Activated CD4-positive, alpha-beta T cell treated with anti-CD3 and anti-CD28 coated beads for 36 hours (primary cell): ENCODE results near the gene KNG1. TPM values are rescaled to one million over a fixed set of nuclear protein-coding genes. Genes with fewer than 3 reads are reported as not detected.

Experiments
- ATAC-seq: fragments of 200-7000 bp; cut with Tn5 transposase; one replicate; pipeline ENCODE4 v1.10.0; 2021; ENCODE audit warnings: mild to moderate bottlenecking, moderate library complexity
- CTCF ChIA-PET: fragments of 350-600 bp; sonication (Branson Sonifier 250); formaldehyde crosslinking; loops from one replicate; lab custom pipeline; 2021; ENCODE audit warnings: antibody characterized with exemption; lab: Charles Lee
- POLR2A ChIA-PET: fragments of 350-600 bp; sonication (Branson Sonifier 250); formaldehyde crosslinking; loops from one replicate; lab custom pipeline; 2021; ENCODE audit warnings: antibody characterized with exemption, inconsistent platforms; lab: Charles Lee
- DNase-seq: peaks from one replicate; pipeline ENCODE4 v3.0.0-alpha.2; 2020
- H3K27ac Mint-ChIP-seq: one replicate; pipeline ENCODE4 v1.8.0; 2021; ENCODE audit warnings: mixed read lengths
- H3K27me3 Mint-ChIP-seq: one replicate; pipeline ENCODE4 v1.8.0; 2021; ENCODE audit warnings: mixed read lengths
- H3K36me3 Mint-ChIP-seq: one replicate; pipeline ENCODE4 v1.8.0; 2021; ENCODE audit warnings: low read depth, mixed read lengths
- H3K4me1 Mint-ChIP-seq: one replicate; pipeline ENCODE4 v1.8.0; 2021; ENCODE audit warnings: mixed read lengths
- H3K4me3 Mint-ChIP-seq: one replicate; pipeline ENCODE4 v1.8.0; 2021; ENCODE audit warnings: mild to moderate bottlenecking, moderate library complexity, mixed read lengths
- H3K9me3 Mint-ChIP-seq: one replicate; pipeline ENCODE4 v1.8.0; 2021; ENCODE audit warnings: low read depth, mixed read lengths
- intact Hi-C, 2 experiments: fragments of 100-400 bp; cut with DNase I in 1 of 2; cut with micrococcal nuclease in 1 of 2; formaldehyde crosslinking; loops; one replicate each; pipeline versions ENCODE4 v1.14.2 to v1.15.1; 2022 to 2024; cut with DNase I, micrococcal nuclease
- total RNA-seq, 2 experiments: library from RNA; stranded (reverse); gene quantifications; one replicate each; pipeline ENCODE4 v1.2.3, GENCODE V29; 2021

The KNG1 gene
- total RNA-seq, 2 experiments from 2014 or later = not detected

DNA sequence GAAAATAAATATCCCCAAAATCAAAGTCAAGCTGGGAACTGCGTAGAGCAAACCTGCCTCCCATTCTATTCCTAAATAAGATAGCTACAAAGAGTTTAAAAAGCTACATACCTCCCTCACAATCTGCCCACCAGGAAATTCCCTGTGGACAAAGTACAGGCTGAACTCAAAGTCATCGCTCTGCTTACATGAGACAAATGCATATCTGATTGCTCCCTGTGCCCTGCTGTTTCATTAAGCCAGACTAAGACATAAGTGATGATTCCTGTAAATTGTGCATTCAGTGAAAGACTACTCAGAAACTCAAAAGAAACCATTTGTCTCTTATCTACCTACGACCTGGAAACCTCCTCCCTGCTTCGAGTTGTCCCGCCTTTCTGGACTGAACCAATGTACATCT, 37.7 kb downstream of the KNG1 start:
- ChIA-PET CTCF (no interaction called here), POLR2A (interaction anchor here (1.0 kb wide), 1 partner anchor 30 kb away, joined by 3 read pairs; no protein-coding TSS in a partner anchor)
- H3K4me3 Mint-ChIP-seq = no peak overlapping the region
- H3K36me3 Mint-ChIP-seq = no peaks in the 10 kb centered on the region
- DNase-seq (no peak), ATAC-seq (no peak)
- H3K4me1 Mint-ChIP-seq = peaks cover 13% of the 10 kb centered on the region
- intact Hi-C loops = no loop called here
- H3K9me3 Mint-ChIP-seq = no peaks in the 10 kb centered on the region
- H3K27ac Mint-ChIP-seq = no peak overlapping the region
- peaks cover 4% of the 10 kb centered on the region for H3K27me3 Mint-ChIP-seq

DNA sequence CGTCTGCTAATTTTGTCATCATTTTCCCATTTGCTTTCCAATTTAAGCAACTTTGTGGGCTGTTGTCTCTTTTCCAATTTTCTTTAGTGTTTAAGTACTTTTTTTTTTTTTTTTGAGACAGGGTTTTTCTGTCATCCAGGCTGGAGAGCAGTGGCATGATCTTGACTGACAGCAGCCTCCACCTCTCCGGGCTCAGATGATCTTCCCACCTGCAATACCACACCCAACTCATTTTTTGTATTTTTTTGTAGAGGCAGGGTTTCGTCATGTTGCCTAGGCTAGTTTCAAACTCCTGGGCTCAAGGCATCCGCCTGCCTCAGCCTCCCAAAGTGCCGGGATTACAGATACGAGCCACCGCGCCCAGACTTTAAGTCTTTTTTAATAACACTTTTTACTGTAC, 40.1 kb downstream of the KNG1 start:
- CTCF ChIA-PET = no interaction called here

GRCh38 chr3:186757686-186758220, 40.6 kb downstream of the KNG1 start:
- ChIA-PET CTCF (no interaction called here), POLR2A (no interaction called here)
- peaks cover 17% of the 10 kb centered on the region for H3K4me1 Mint-ChIP-seq
- peaks cover 5% of the 10 kb centered on the region for H3K36me3 Mint-ChIP-seq
- H3K27ac Mint-ChIP-seq = no peak overlapping the region
- no peak for DNase-seq
- H3K27me3 Mint-ChIP-seq = peaks cover 4% of the 10 kb centered on the region
- ATAC-seq = no peak
- no peak overlapping the region for H3K4me3 Mint-ChIP-seq
- intact Hi-C loops = no loop called here
- H3K9me3 Mint-ChIP-seq = no peaks in the 10 kb centered on the region

More for the DNA sequence above, 40.1 kb downstream of the KNG1 start:
- intact Hi-C loops = no loop called here
- no peak overlapping the region for H3K27ac Mint-ChIP-seq
- H3K4me1 Mint-ChIP-seq = peaks cover 17% of the 10 kb centered on the region
- POLR2A ChIA-PET = no interaction called here
- no peak for ATAC-seq
- DNase-seq = no peak
- no peak overlapping the region for H3K4me3 Mint-ChIP-seq
- H3K9me3 Mint-ChIP-seq = no peaks in the 10 kb centered on the region
- H3K27me3 Mint-ChIP-seq = peaks cover 4% of the 10 kb centered on the region
- H3K36me3 Mint-ChIP-seq = peaks cover 5% of the 10 kb centered on the region

GRCh38 chr3:186759231-186759930, 42.2 kb downstream of the KNG1 start:
- Mint-ChIP-seq H3K4me1 (peaks cover 4% of the 10 kb centered on the region), H3K36me3 (peaks cover 5% of the 10 kb centered on the region), H3K9me3 (no peaks in the 10 kb centered on the region), H3K27ac (no peak overlapping the region), H3K4me3 (no peak overlapping the region), H3K27me3 (peaks cover 4% of the 10 kb centered on the region)
- ChIA-PET CTCF (interaction anchor here (0.6 to 0.7 kb wide), 2 partner anchors 14 to 105 kb away, joined by 3 read pairs; no protein-coding TSS in a partner anchor), POLR2A (interaction anchor here (0.5 kb wide), 1 partner anchor 835 kb away, joined by 7 read pairs; no protein-coding TSS in a partner anchor)
- DNase-seq = no peak
- ATAC-seq = no peak
- intact Hi-C loops = no loop called here

DNA sequence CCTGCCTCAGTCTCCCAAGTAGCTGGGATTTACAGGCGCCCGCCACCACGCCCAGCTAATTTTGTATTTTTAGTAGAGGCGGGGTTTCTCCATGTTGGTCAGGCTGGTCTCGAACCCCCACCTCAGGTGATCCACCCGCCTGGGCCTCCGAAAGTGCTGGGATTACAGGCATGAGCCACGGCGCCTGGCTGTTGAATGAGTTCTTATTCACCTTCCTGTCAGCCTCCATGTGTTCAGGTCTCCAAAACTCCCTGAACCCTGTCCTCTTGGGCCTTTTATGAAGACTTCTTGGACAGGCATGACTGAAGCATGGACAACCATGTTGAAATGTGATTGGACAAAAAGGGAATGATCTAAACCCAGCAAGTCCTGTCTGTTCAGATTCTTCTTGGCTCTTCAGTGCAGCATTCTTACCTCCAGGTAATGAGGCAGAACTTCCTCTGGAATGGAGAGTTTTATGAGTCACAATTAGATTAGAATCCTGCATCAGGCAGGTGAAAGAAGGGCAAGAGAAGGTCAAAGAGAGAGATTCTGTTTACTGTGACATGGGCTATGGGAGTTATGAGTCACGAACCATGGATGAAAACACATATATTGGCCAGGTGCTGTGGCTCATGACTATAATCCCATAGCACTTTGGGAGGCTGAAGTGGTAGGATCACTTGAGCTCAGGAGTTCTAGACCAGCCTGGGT, 43.1 kb downstream of the KNG1 start:
- H3K9me3 Mint-ChIP-seq = no peaks in the 10 kb centered on the region
- peaks cover 4% of the 10 kb centered on the region for H3K4me1 Mint-ChIP-seq
- no peak overlapping the region for H3K27ac Mint-ChIP-seq
- ATAC-seq = peak; percentile 39
- DNase-seq = no peak
- H3K27me3 Mint-ChIP-seq = peaks cover 2% of the 10 kb centered on the region
- no peak overlapping the region for H3K4me3 Mint-ChIP-seq
- peaks cover 8% of the 10 kb centered on the region for H3K36me3 Mint-ChIP-seq
- intact Hi-C loops = no loop called here
- POLR2A ChIA-PET = no interaction called here
- CTCF ChIA-PET = interaction anchor here (0.7 to 1.0 kb wide), 2 partner anchors 106 to 144 kb away, joined by 3 read pairs; no protein-coding TSS in a partner anchor

DNA sequence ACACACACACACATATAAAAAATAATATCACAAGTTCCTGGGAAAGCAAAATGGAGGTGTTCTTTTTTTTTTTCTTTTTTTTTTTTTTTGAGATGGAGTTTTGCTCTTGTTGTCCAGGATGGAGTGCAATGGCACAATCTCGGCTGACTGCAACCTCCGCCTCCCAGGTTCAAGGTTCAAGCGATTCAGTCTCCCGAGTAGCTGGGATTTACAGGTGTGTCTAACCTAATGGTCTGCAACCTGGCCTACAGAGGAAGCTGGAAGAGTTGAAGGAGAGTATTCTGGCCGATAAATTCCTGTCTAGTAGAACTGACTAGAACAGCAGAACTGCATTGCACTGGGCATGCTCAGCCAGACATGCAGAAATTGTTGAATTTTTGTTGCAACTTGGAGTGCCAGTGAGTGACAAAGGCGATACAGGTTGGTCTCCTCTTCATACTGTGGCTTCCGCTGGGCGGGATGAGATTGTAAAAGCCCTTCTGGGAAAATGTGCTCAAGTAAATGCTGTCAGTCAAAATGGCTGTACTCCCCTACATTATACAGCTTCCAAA, 43.8 kb downstream of the KNG1 start:
- Mint-ChIP-seq H3K36me3 (peaks cover 8% of the 10 kb centered on the region), H3K27me3 (peaks cover 2% of the 10 kb centered on the region), H3K9me3 (no peaks in the 10 kb centered on the region), H3K4me1 (peaks cover 4% of the 10 kb centered on the region), H3K4me3 (no peak overlapping the region), H3K27ac (no peak overlapping the region)
- ATAC-seq (no peak), DNase-seq (no peak)
- intact Hi-C loops = no loop called here
- CTCF ChIA-PET = interaction anchor here (1.0 kb wide), 1 partner anchor 144 kb away, joined by 3 read pairs; no protein-coding TSS in a partner anchor
- POLR2A ChIA-PET = no interaction called here

GRCh38 chr3:186772281-186772694, 55.1 kb downstream of the KNG1 start:
- Mint-ChIP-seq H3K9me3 (no peaks in the 10 kb centered on the region), H3K27me3 (no peaks in the 10 kb centered on the region), H3K36me3 (no peaks in the 10 kb centered on the region), H3K27ac (peak overlapping the region; percentile 98), H3K4me1 (peaks cover 16% of the 10 kb centered on the region), H3K4me3 (peak overlapping the region; percentile 86)
- ATAC-seq (peak; percentile 27), DNase-seq (no peak)
- intact Hi-C loops = loop anchor here in 1 of 2 experiments (1.0 kb wide), 1 partner anchor 10 kb away; no protein-coding TSS in a partner anchor
- ChIA-PET POLR2A (interaction anchor here (1.6 to 2.2 kb wide), 2 partner anchors 11 to 13 kb away, joined by 7 to 10 read pairs; partner anchors contain the start of gene EIF4A2), CTCF (interaction anchor here (0.6 to 1.3 kb wide), 4 partner anchors 26 to 350 kb away, joined by 3 to 4 read pairs (median 4); no protein-coding TSS in a partner anchor)

DNA sequence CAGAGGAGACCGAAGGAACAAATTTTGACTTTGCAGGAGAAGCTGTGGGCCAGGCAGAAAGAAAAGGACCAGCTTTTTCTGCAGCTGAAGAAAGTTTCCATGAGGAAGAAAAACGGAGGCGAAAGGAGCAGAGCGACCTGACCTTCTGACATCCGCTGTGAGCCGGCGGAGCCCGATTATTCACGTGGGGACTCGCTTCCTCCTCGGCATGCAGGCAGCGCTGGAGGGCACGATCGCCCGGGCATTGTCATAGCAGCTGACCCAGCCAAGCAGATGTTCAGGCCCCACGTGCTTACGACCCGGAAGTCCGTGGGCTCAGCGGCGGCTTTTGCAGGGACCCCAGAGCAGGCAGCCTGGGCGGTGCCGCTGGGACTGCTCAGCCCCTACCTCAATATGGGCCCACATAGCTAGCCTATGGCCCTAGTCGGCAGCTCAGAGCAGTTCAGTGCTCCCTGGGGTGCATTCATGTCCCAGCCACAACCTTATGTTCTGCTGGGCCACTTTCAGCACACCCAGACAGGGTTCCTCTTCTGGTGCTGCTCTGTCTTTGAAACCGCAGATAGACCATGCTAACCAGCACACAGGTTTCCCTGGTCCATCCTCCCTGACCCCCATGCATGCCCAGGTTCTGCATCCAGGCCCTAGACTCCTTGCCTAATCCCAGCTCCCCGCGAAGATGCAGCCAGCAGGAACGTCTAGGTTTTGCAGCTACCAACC, 55.7 kb downstream of the KNG1 start:
- POLR2A ChIA-PET = interaction anchor here (0.9 to 2.2 kb wide), 3 partner anchors 10 to 16 kb away, joined by 3 to 10 read pairs (median 7); partner anchors contain the start of gene EIF4A2
- CTCF ChIA-PET = interaction anchor here (0.6 to 1.3 kb wide), 6 partner anchors 14 to 350 kb away, joined by 3 to 4 read pairs (median 3); no protein-coding TSS in a partner anchor

DNA sequence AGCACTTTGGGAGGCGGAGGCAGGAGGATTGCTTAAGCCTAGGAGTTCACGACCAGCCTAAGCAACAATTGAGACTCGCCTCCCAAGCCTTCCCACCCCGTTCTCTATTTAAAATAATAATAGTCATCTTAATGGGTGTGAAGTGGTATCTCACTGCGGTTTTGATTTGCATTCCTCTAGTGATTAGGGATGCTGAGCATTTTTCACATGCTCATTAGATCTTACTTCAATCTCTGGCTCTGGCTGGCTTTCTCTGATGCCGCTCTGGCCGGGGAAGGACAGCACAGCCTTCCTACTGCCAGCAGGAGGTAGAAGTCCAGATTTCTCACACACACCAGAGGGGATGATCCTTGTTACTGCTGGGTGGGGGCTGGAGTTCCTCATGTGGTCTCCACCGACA, 58.8 kb downstream of the KNG1 start:
- H3K36me3 Mint-ChIP-seq = no peaks in the 10 kb centered on the region
- CTCF ChIA-PET = no interaction called here
- intact Hi-C loops = no loop called here
- no peak overlapping the region for H3K27ac Mint-ChIP-seq
- DNase-seq (no peak), ATAC-seq (no peak)
- H3K4me1 Mint-ChIP-seq = peaks cover 16% of the 10 kb centered on the region
- POLR2A ChIA-PET = no interaction called here
- no peaks in the 10 kb centered on the region for H3K27me3 Mint-ChIP-seq
- no peaks in the 10 kb centered on the region for H3K9me3 Mint-ChIP-seq
- no peak overlapping the region for H3K4me3 Mint-ChIP-seq

More for the DNA sequence above, 55.7 kb downstream of the KNG1 start:
- intact Hi-C loops = loop anchor here in 1 of 2 experiments (1.0 kb wide), 1 partner anchor 9 kb away; no protein-coding TSS in a partner anchor
- Mint-ChIP-seq H3K4me3 (peak overlapping the region; percentile 86), H3K4me1 (peaks cover 16% of the 10 kb centered on the region), H3K27me3 (no peaks in the 10 kb centered on the region), H3K36me3 (no peaks in the 10 kb centered on the region), H3K9me3 (no peaks in the 10 kb centered on the region), H3K27ac (peak overlapping the region; percentile 98)
- peak; percentile 93 for ATAC-seq
- peak; percentile 84 for DNase-seq

GRCh38 chr3:186779204-186779603, 62.0 kb downstream of the KNG1 start:
- no peak overlapping the region for H3K4me3 Mint-ChIP-seq
- H3K36me3 Mint-ChIP-seq = peaks cover 9% of the 10 kb centered on the region
- H3K27me3 Mint-ChIP-seq = no peaks in the 10 kb centered on the region
- no peaks in the 10 kb centered on the region for H3K9me3 Mint-ChIP-seq
- intact Hi-C loops = no loop called here
- ChIA-PET POLR2A (no interaction called here), CTCF (no interaction called here)
- no peak for DNase-seq
- peaks cover 5% of the 10 kb centered on the region for H3K4me1 Mint-ChIP-seq
- no peak overlapping the region for H3K27ac Mint-ChIP-seq
- ATAC-seq = no peak
